GM21528 (cell line): ENCODE measurements around the gene MEX3A.
"Not testable (repeated sequence)": the region's sequence is repeated elsewhere in the genome, so short reads cannot be mapped to it uniquely, and the experiment has no call there.

Experiments
- ATAC-seq: cut with Tn5 transposase; IDR thresholded peaks from one replicate; pipeline ENCODE4 v1.9.1; 2021; ENCODE audit warnings: mild to moderate bottlenecking, moderate library complexity; ENCODE audit not compliant: unreplicated experiment, low FRiP score

The MEX3A gene

GRCh38 chr1:156080241-156080862 is 1.9 kb downstream of the MEX3A start:
- ATAC-seq: no peak

- ATAC-seq: no peak
These were observed 2.5 kb downstream of the MEX3A start for GRCh38 chr1:156079762-156080161.

- no peak for ATAC-seq
These were observed 3.5 kb downstream of the MEX3A start for GRCh38 chr1:156078728-156079127.

DNA sequence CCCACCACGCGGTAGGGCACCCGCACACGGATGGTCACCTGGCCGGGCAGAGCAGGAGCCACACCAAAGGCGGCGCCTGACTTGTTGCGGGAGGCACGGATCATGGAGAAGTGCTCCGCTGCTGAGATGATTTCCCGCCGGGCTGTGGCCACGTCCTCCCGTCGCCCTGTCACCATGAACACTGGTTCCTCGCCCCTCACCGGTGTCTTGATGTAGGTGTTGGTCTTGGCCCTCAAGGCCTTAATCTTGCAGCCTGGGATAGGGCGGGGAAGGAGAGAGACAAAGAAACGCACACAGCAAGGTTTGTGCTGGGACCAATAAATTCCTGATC is 4.9 kb downstream of the MEX3A start:
- ATAC-seq: no peak

- ATAC-seq: no peak
These were observed 5.4 kb downstream of the MEX3A start for GRCh38 chr1:156076609-156077429.

DNA sequence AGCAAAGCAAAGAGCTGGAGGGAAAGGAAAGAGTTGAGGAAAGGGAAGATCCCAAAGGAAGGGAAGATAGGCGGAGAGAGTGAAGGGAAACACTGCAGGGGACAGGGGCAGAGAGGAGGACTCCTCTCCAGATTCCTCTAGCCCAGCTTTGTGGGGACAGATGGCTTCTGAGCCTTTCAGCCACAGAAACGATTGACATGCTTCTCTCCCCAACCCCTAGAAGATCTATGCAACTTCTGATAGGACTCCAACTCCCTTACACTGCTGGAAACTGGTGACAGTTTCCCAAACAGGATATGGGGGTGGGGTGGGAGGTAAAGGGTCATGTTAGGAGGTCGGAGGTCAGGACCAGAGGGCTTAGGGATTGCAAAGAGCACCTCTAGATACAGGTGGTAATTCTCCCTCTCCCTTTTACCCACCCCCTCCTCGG is 6.5 kb downstream of the MEX3A start:
- no peak for ATAC-seq

- ATAC-seq: no peak
These were observed 7.1 kb downstream of the MEX3A start for GRCh38 chr1:156075162-156075561.

- no peak for ATAC-seq
These were observed 7.6 kb downstream of the MEX3A start for GRCh38 chr1:156074661-156075060.

GRCh38 chr1:156073740-156074139 is 8.5 kb downstream of the MEX3A start:
- ATAC-seq: no peak

- ATAC-seq: no peak
These were observed 9.1 kb downstream of the MEX3A start for GRCh38 chr1:156073110-156073687.

- ATAC-seq: no peak
These were observed 10.0 kb downstream of the MEX3A start for GRCh38 chr1:156072251-156072650.

DNA sequence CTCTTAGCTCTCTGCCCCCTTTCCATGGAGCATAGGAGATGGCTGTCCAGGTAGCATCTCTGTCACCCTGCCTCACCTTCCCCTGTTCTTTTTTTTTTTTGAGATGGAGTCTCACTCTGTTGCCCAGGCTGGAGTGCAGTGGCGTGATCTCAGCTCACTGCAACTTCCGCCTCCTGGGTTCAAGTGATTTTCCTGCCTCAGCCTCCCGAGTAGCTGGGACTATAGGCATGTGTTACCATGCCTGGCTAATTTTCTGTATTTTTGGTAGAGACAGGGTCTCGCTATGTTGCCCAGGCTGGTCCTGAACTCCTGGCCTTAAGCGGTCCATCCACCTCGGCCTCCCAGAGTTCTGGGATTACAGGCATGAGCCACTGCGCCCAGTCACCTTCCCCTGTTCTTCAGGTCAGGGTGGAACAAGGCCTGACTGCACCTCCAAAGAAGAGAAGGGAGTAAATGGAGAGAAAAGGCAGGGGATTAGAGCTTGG is 10.9 kb downstream of the MEX3A start:
- not testable (repeated sequence) for ATAC-seq

DNA sequence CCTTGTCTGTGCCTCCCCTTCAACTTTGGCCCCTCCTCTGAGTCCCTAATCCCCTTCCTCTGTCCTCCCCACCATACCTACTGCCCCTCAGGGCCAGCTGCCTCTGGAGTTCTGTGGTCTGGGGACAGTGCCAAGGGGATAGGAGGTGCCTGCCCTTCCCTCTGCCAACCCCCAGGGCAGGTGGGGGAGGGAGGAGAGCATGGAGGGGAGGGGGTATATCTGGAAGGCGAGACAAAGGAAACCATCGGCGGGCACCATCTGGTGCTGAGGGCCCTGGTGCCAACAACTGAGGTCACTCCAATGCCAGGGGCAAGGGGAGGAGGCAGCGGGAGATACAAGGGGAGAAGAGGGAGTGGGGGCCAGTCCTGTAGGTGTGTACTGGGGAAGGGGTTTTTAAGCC is 11.7 kb downstream of the MEX3A start:
- no peak for ATAC-seq

DNA sequence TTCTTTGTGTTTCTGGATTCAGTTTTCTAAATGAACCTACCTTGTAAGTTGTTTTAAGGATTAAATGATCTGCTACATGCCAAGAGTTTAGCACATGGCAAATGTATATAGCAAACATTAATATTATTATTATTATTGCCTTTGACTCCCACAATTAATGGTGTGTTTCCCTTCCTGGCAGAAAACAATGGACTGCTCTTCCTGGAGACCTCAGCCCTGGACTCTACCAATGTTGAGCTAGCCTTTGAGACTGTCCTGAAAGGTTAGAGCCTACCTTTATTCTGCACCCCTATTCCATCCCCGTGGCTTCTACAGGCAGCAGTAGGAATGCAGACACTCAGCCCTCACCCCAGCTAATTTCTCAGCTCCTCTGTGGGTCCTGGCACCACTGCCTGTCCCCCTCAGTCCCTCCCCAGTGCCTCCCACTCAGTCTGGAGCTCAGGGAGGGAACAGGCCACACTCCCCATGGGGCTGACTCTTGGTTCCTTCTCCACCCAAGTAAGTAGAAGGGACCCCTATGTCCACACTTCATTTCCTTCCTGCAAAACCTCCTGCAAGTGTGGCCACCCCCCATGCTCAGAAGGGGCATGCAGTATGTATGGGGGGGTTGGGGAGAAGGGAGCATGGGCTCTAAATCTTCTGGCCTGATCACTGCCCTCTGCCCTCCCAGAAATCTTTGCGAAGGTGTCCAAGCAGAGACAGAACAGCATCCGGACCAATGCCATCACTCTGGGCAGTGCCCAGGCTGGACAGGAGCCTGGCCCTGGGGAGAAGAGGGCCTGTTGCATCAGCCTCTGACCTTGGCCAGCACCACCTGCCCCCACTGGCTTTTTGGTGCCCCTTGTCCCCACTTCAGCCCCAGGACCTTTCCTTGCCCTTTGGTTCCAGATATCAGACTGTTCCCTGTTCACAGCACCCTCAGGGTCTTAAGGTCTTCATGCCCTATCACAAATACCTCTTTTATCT is 12.5 kb downstream of the MEX3A start:
- no peak for ATAC-seq

DNA sequence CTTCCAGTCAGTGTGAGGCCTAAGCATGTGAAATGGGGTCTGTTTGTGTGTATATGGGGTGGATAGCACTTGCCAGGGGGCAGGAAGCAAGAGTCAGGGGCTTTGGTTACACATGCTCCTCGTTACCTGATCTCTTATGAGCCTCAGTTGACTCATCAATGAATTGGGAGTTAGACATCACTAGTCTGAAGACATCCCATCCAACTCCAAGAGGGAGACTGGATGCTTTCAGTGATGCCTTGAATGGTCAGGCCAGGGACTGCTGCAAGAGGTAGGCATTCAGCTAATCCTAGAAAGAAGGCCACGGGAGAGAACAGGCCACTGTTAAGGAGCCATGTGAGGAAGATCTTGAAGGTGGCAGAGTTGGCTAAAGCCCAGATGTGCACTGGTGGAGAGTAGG is 15.0 kb downstream of the MEX3A start:
- no peak for ATAC-seq

DNA sequence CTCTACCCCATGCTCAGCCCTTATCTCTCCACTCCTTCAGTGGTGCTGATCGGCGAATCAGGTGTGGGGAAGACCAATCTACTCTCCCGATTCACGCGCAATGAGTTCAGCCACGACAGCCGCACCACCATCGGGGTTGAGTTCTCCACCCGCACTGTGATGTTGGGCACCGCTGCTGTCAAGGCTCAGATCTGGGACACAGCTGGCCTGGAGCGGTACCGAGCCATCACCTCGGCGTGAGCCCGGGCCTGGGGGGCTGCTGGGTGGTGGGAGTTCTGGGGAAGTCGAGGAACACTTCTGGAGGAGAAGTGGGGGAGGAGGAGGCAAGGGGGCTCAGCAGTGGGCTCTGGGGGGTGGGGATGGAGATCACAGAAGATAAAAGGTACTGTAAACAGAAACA is 16.4 kb downstream of the MEX3A start:
- no peak for ATAC-seq

GRCh38 chr1:156065212-156065611 is 17.1 kb downstream of the MEX3A start:
- ATAC-seq: no peak

- ATAC-seq: no peak
These were observed 17.6 kb downstream of the MEX3A start for GRCh38 chr1:156064615-156065014.

GRCh38 chr1:156063997-156064285 is 18.3 kb downstream of the MEX3A start:
- no peak for ATAC-seq

DNA sequence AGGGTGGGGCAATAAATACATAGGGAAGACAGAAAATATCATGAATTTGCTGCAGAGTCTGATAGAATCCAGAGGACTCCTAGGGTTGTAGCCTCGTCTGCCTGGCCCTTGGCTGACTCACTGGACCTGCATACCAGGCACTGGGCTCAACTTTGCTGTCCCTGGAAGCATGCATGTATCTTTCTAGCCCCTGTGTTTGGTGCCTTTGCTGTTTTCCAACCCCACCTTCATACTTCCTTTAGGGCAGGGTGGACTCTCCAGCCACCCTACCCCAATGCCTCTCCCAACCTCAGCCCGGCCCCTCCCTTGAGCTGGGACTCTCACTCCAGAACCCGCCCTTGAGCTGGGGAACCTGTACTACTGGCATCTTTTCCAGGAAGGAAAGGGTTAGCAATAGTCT is 20.1 kb downstream of the MEX3A start:
- ATAC-seq: no peak
